ENCODE data around the gene VSIG8.
A peak's percentile ranks its signal among the peaks of the same experiment; 100 is the strongest.

DNA sequence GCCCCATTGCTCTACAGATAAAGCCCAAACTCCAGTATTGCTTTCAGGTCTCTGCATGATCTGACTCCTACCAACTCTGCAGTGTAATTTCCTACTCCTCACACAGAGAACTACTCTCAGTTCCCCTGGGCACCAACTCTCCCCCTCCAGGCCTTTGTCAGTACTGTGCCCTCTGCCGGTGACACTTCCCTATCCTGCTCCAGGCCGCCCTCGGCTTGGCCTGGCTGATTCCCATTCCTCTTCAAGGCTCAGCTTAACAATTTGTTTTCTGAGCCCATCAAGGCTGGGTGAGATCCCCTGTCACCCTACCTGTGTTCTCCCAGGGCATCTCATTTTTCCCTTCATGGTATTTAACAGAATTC lies 33.2 kb downstream of the VSIG8 start:
- TF ChIP-seq CTCF (IDR thresholded peaks at IDR 0.05) (peak in 4 of 6 experiments; percentile 39 to 52 (median 46)), POLR2A (IDR thresholded peaks at IDR 0.05) (no peak)

Data from thyroid gland (tissue), 4 donors.